WTC11 (cell line): Measurements from ENCODE around the gene ZNF688.

Experiments
- FOXP4 ChIP-seq: sonication (generic); formaldehyde crosslinking; IDR thresholded peaks from 2 replicates; pipeline ENCODE4 v1.8.0; 2022; ENCODE audit warnings: mild to moderate bottlenecking, missing genetic modification reagents
- SMAD3 ChIP-seq: sonication (generic); formaldehyde crosslinking; IDR thresholded peaks from 2 replicates; pipeline ENCODE4 v1.8.0; 2022; ENCODE audit warnings: missing genetic modification reagents, mild to moderate bottlenecking, borderline replicate concordance
- TF ChIP-seq, protein P1 (sequence below): fragments of 200-600 bp; IDR thresholded peaks from 2 replicates; pipeline ENCODE4 v1.8.0; 2022; ENCODE audit warnings: antibody characterized with exemption

GRCh38 chr16:30553393-30553899 lies 18.1 kb downstream of the ZNF688 start:
- TF ChIP-seq SMAD3 (CRISPR knock-in tag), result no peak
- TF ChIP-seq FOXP4 (CRISPR knock-in tag), result no peak
- TF ChIP-seq, protein P1, sequence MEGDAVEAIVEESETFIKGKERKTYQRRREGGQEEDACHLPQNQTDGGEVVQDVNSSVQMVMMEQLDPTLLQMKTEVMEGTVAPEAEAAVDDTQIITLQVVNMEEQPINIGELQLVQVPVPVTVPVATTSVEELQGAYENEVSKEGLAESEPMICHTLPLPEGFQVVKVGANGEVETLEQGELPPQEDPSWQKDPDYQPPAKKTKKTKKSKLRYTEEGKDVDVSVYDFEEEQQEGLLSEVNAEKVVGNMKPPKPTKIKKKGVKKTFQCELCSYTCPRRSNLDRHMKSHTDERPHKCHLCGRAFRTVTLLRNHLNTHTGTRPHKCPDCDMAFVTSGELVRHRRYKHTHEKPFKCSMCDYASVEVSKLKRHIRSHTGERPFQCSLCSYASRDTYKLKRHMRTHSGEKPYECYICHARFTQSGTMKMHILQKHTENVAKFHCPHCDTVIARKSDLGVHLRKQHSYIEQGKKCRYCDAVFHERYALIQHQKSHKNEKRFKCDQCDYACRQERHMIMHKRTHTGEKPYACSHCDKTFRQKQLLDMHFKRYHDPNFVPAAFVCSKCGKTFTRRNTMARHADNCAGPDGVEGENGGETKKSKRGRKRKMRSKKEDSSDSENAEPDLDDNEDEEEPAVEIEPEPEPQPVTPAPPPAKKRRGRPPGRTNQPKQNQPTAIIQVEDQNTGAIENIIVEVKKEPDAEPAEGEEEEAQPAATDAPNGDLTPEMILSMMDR, result no peak
